GM19238 (cell line): Measurements from ENCODE around the gene PRKCE.
"Not testable (repeated sequence)": the region's sequence is repeated elsewhere in the genome, so short reads cannot be mapped to it uniquely, and the experiment has no call there.

Source experiments
- DNase-seq: peaks from one replicate; pipeline ENCODE4 v3.0.0; 2011; ENCODE audit warnings: low spot score; ENCODE audit not compliant: insufficient read length

PRKCE gene

DNA sequence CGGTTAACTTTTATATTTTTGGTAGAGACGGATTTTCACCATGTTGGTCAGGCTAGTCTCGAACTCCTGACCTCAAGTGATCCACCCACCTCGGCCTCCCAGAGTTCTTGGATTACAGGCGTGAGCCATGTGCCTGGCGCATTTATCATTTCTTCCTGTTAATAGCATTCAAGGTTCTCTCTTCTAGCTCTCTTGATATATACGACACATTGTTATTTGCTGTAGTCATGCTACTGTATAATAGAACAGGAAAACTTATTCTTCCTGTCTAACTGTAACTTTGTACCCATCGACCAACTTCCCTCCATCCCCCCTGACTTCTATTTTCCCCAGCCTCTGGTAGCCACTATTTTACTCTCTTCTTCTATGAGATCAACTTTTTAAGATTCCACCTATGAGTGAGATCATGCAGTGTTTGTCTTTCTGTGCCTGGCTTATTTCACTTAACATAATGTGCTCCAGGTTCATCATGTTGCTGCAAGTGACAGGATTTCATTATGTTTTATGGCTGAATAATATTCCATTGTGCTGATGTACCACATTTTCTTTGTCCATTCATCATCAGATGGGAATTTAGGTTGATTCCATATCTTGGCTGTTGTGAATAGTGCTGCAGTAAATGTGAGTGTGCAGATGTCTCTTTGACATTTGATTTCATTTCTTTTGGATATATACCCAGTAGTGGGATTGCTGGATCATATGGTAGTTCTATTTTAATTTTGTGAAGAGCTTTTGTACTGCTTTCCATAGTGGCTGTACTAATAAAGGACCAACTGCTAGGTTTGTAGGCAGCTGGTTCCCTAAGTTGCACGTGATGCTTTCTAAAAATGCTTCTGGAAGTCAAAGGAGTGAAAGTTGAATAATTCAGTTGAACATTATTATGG is 205.2 kb downstream of the PRKCE start:
- no peak for DNase-seq

DNA sequence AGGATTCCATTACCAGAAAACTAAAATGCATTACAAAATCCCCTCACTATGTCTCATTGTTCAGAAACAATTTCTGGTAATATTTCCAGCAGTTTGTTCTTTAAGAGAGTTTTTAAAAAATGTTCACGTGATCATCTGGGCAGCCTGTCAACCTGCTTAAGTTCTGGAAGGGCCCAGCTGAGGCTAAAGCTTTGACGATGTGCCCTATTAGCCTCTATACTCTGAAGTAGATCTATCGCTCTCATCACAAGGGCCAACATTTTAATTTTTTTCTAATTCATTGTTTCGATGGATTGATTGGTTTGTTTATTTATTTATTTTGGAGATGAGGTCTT is 205.8 kb downstream of the PRKCE start:
- DNase-seq = no peak

DNA sequence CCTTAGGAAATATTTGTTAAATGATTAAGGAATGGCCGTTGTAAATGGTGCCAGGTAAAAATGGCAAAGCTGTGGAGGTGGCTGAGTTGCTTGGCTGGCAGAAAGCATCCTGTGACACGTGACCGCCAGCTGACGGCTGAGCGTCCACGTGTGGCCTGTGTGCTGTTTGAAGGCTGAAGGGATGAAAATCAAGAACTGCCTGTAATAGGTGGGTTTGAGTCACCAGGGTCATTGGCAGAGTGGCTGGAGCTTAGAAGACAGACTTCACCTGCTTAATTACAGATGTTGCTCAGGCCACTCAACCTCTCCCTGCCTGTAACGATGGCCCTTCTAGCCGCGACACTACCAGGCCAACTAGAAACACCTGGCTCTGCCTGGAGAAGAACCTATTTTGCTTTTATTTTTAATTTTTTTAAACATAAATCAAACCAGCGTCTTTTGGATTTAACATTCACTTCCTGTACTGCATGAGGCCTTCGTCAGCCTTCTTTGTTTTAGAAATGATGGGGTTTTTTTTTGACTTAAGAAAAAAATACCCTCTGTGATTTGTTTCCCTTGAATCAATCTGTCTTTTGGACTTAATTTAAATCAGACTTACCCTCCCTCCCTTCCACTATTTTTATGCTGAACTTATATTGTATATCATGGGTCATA is 206.5 kb downstream of the PRKCE start:
- DNase-seq = no peak

DNA sequence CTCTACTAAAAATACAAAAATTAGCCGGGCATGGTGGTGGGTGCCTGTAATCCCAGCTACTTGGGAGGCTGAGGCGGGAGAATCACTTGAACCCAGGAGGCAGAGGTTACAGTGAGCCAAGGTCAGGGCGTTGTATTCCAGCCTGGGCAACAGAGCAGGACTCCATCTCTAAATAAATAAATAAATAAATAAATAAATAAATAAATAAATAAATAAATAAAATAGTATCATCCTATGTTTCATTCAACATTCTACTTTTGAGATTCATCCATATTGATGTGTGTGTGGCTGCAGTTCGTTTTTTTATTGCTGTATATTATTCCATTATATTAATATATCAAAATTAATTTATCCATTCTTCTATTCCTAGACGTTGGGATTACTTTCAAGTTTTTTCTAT is 207.4 kb downstream of the PRKCE start:
- not testable (repeated sequence) for DNase-seq

DNA sequence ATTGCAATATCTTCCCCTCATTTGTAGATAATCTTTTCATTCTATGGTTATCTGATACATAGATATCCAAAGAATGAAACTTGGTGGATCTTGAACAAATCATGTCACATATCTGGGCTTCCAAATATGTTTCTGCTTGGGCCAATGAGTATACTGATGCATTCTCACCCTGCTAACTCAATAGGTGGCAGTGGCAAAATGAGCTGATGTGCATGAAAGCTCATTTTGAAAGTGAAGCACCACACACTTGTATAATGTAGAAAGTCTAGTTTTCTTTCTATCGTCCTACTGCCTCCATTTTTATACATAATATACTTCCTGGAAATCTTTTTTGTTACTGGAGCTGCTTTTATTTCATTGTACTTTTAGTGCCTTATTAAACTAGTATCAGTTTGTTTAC is 208.2 kb downstream of the PRKCE start:
- DNase-seq = no peak

DNA sequence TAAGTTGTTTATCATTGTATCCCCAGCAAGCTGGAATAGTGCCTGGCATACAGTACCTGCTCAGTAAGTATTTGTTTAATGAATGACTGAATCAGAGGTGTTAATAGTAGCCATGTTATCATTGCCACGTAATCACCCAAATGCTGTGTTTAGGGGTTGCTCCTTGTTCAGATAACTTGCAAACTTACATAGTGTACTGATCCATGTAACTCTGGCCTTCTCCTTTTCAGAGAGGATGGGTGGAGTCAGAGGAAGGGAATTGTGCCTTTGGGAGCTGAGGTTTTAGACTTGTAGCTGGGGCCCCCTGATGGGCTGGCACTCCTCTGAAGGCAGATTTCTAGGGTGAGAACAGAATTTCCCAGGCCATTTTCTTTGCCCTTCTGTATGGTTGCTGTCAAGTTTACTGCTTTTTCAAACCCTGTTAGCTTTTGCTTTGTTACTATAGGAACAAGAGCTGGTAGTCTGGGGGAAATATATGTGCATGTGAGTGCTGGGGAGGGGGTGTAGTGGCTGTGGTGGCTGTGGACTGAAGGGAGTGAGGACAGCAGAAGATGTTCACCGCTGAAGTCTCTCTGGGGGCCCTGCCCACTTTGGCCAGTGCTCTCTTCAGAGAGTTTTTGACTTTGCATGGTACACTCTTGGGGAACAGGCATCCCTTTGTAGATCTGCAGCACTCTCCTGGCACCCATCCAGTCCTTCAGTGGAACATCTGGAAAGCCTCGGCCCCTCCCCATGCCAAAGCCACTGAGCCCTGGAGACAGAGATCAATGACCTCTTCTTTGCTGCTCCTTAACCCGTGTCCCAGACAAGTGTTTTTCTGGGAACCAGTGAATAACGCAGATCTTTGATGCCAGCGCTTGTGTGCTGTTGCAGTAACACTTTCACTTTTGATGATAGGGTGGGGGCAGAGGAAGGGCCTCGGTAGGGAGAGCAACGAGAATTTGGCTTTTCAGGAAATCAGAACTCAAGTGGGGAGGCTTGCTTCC is 209.0 kb downstream of the PRKCE start:
- DNase-seq = peak; percentile 14

DNA sequence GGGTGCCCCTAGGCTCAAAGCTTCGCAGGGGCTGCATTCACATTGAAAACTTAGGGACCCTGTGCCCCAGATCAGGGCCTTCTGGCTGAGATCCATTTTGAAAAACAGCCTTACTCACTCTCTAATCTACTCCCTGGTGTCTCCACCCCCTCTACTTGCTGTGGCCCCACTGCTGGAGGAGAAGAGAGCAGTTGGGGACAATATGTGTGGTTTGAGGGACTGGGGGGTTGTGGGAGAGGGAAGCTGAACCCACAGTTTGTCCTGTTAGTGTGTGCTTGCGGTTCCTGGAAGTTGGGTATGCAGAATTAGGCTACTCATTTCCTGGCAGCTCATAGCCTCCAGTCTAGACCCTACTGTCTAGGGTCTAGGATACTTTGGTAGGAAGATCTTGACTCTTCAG is 211.4 kb downstream of the PRKCE start:
- DNase-seq = no peak

DNA sequence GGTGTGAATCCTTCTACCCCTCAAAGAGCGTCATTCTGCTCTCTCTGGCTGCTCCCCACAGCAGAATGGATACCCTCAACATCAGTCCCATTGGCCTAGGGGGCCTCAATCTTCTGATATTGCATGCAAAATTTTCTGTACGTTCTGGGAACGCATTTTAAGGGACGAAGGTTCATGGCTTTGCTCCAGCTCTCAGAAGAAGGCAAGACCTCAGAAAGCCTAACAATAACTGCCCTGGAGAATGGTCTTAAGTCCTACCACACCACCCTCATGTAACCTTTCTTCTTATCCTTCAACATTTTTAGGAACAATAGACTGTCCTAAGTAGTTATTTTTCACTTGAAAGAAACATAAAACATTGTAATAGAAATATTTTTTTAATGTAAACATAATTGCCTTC is 212.6 kb downstream of the PRKCE start:
- DNase-seq = no peak

DNA sequence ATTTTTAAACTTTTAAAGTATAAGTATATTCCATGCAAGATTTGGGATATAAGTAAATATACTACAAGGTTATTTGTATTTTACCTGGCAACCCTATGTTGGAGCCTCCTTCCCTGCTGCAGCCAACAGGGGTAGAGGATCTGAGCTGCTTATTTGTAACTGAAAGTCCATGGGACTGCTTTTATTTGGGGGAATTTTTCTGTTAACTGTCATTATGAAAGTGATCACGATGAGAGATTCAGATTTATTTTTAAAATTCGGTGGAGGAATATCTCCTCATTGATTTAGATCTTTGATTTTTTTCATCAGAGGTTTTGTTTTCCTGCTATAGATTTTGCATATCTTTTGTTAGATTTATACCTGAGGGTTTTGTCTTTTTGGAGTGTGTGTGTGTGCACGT is 215.9 kb downstream of the PRKCE start:
- DNase-seq = no peak

DNA sequence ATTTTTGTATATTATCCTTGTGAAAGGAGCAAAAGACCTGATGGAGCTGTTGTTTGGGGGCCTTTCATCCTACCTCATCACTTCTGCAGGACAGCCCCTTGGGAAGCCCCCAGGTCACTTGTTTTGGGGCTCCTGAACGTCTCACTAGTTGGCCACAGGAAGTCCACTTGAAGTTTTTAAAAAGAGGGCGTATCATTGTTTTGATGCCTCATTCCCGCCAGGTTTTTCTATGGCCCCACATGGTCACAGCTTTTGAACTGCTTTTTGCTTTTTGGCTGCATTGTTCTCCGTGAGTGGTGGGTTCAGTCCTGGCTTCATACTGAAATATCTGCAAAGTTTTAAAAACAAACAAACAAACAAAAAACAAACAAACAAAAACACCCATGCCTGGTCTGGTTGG is 216.3 kb downstream of the PRKCE start:
- no peak for DNase-seq

DNA sequence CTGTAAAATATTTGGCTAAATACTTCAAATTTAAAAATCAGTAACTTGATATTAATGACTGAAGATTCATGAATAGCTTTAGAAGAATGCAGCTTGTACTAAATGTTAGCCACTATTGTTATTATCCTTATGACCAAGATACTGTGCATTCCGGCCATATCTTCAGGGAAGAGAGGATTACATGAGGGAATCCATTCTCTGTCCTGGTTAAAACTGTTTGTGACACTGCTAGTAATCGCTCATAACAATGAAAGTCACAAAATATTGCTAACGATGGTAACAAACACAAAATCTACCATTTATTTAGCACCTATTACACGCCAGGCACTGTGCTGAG is 217.7 kb downstream of the PRKCE start:
- no peak for DNase-seq

DNA sequence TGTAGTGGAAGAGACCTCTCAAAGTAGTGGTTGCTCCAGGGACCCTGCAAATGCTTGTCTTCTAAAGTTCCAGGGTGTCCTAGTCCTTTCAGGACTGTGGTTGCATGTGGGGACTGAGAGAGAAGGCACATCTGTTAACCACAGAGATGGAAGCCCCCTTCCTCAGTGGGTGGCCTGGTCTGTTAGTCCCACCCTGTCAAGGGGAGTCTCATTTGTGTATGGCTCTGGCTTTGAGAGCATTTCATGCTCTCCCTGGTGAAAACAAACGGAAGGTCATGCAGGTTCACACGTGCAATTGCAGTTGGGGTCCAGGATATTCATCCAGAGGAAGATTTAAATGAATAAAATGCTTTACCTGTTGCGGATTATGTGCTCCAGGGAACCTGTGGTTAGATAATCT is 219.6 kb downstream of the PRKCE start:
- no peak for DNase-seq

DNA sequence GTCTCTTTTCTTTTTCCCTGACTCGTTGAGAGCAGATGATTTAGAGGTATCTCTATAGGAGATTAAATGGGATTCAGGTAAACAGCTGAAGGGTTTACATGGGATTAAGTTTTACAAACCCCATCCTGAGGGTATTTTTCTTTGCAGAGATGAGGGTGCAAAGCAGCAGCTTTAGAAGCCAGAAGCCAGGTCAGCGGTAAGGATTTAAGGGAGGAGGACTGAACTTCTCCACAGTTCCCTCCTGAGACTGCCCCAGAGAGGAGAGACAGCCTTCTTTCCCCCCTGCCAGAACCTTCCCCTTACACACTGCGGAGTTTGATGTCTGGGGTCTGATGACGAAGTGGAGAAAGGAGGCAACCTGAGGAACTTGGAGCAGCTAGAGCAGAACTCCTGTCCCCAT is 220.1 kb downstream of the PRKCE start:
- DNase-seq = no peak

DNA sequence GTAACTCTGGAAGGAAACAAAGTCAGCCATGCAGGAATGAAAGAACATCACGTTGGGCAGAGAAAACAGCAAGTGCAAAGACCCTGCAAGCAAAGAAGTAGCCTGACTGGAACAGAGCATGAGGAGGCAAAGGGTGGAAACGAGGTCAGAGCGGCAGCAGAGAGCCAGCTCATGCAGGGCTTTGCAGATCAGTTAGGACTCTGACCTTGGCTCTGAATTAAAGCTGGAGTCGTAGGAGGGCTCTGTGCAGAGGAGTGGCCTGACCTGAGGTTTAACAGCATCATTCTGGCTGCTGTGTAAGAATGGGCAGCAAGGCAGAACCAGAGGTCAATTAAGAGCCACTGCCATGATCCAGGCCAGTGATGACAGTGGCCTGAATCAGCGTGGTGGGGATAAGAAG is 220.7 kb downstream of the PRKCE start:
- no peak for DNase-seq

DNA sequence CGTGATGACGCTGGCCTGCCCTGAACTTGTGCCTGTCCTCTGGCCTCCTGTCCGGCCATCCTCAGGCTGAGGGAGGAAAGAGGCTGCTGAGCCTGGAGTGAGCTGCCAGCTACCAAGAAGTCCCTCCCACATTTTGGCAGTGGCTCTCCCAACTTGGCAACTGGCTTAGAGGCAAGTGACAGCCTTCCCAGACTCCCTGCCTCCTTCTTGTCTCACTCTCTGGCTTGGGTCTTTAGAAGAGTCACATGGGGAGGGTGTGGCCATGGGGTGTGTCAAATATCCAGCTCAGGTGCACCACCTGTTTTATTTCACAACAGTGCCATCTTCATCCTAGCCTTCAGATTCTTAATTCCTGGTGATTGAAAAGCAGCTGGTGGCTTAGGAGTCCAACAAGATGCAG is 222.9 kb downstream of the PRKCE start:
- no peak for DNase-seq

DNA sequence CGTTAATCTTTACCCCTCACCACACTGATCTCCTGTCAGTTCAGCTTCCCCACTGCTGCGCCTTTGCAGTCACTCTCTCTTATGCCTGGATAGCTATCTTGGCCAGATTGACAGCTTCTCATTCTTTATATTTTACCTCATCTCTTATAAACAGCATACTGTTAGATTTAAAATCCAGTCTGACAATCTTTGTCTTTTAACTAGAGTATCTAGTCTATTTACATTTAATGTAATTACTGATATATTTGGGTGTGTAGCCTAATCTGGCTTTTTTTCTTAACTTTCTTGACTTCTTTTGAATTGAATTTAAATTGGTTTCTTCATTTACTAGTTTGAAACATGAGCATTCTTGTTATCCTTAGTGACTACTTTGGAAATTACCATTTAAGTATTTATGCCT is 225.1 kb downstream of the PRKCE start:
- DNase-seq = no peak

DNA sequence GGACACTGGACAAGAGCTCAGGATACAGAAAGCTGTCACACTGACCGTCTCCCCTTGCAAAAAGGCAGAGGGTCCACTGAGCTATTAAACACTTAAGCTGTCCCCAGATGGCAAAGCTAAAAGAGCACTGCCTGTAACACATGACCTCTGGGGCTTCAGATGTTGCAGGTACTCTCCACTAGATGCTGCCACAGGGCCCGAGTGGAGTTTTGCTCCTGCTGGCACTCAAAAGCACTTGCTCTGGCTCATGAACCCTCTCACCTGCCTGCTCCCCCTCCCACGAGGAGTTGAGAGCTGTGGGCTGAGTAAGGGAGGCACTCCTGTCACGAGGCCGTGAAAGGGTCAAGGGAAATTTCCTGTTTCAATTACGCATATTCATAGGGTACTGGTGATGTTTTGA is 227.9 kb downstream of the PRKCE start:
- DNase-seq = no peak

DNA sequence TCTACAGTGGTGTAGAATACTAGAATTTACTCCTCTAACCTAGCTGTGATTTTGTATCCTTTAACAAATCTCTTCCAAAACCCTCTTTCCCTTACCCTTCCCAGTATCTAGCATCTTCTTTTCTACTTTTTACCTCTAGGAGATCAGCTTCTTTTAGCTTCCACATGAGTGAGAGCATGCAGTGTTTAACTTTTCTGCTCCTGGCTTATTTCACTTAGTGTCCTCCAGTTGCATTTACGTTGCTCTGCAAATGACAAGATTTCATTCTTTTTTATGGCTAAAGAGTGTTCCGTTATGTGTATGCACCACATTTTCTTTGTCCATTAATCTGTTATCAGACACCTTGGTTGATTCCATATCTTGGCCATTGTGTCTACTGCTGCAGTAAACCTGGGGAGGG is 228.5 kb downstream of the PRKCE start:
- DNase-seq = no peak

DNA sequence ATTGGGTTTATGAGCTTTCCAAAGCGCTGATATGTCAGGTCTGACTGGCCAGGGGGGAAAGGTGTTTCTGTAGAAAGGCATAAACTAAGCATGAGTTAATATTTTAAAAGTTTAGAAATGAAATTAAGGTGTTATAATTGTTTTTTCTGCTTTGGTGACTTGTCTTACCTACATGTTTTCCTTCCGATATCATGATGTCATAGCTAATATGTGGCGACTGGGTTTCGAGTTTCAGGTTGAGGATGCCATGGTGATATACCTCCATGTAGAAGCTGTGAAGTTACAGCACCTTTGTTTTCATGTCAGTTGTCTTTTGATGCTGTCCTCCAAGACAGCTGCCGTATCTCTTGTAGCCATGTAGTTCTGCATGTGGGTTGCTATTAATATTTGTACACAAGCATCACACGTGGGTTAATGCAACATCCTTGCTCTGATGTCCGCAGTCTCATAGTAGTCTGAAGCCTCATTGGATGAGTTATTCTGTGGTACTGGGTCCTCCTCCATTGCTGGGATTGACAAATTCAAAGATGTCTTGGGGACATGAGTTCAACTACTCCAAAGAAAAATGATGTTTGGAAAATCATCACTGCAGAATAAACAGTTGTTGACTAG is 230.6 kb downstream of the PRKCE start:
- DNase-seq = no peak

DNA sequence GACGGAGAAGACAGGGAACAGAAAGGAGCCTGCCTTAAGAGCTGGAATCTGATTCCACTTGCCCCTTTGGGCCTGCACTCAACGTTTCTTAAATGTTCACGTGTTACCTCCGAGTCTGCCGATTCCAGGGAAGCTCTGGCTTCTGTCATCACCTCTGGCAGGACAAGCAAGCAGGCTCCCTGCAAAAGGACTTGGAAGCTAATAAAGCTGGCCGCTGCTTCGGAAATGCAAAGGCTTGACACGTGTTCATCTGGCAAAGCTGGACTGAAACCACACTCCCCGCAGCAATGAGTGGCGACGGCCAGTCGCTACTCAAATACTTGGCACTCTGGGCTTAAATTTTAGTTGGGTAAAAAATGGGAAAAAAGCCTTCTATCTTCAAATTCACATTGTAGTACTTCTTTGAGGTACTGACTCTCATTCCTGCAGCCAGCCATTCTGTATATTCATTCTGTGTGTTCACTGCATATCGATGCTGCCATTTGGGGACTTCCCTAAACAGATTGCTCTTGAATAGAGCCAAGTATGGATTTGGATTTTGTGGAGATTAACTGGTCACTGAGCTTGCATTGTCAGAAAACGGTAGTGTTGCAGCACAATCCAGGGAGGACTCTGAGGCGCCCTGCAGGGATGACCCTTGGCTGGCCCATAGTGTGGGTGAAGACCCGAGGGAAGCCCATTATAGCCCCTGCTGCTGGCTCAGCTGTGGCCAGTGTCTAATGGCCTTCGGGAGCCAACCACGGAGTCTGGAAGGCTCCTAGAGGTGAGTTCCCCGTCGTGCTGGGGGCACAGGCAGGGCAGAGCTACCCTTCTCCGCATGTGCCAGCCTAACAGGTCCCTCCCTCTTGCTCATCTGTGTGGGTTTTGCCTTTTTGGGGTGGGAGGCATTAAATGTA is 231.5 kb downstream of the PRKCE start:
- no peak for DNase-seq

DNA sequence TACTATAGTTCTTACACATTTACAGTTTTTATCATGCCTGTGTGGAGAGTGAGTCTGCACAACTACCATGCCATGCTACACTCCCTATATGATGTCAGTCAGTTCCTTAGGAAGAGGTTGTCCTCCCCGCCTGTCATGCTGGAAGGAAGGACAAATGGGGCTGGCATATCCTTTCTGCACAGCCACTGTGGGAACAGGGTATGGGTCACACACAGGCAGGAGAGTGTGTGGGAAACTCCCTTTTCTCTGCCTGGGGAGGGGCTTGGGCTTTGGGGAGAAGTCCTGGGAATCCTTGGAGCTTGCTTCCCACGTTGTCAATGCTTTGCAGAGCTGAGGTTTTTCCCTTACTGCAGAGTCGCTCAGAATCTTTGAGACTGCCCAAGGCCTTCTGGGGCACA is 232.1 kb downstream of the PRKCE start:
- no peak for DNase-seq
